HEK293 (cell line): Measurements from ENCODE around the gene CDRT4.

Source experiments
- CTCF ChIA-PET: fragments of 350-600 bp; formaldehyde crosslinking; extraction: SDS; loops from one replicate; lab custom pipeline; 2021; ENCODE audit warnings: antibody characterized with exemption; lab: Yijun Ruan, JAX
- POLR2A ChIA-PET: fragments of 300-600 bp; formaldehyde crosslinking; extraction: SDS; loops from one replicate; lab custom pipeline; 2020; ENCODE audit warnings: antibody characterized with exemption, inconsistent platforms; lab: Yijun Ruan, JAX
- H3K27ac ChIP-seq: fragments of 200-500 bp; sonication (Bioruptor generic); 2 replicates; pipeline ENCODE4 v1.5.1; 2014; ENCODE audit warnings: low read depth, low read length, control low read depth, inconsistent platforms; ENCODE audit errors: extremely low read depth
- H3K36me3 ChIP-seq, 2 experiments: fragments of 200-500 bp in 1 of 2; sonication (Bioruptor generic) in 1 of 2; 1 replicate in 1 of 2; 2 replicates in 1 of 2; pipeline ENCODE4 v1.5.1; 2014 to 2017; ENCODE audit warnings: inconsistent platforms in 2 of 2, low read length in 2 of 2; ENCODE audit not compliant: control insufficient read depth in 2 of 2, insufficient read depth in 1 of 2
- H3K4me1 ChIP-seq: fragments of 200-500 bp; sonication (Bioruptor generic); 2 replicates; pipeline ENCODE4 v1.5.1; 2014; ENCODE audit warnings: mild to moderate bottlenecking, low read length, inconsistent platforms; ENCODE audit not compliant: control insufficient read depth, insufficient read depth
- H3K4me3 ChIP-seq: 2 replicates; pipeline ENCODE4 v1.5.1; 2011; ENCODE audit warnings: low read depth, mild to moderate bottlenecking, control low read depth, low read length, moderate library complexity
- H3K9me3 ChIP-seq: fragments of 200-500 bp; sonication (Bioruptor generic); 2 replicates; pipeline ENCODE4 v1.5.1; 2014; ENCODE audit warnings: low read depth, low read length, inconsistent platforms; ENCODE audit not compliant: control insufficient read depth, insufficient read depth
- GFI1B ChIP-seq: fragments of 450-650 bp; formaldehyde crosslinking; IDR thresholded peaks from 2 replicates; pipeline ENCODE4 v1.5.1; 2016; ENCODE audit warnings: missing biosample characterization, missing genetic modification characterization
- IKZF3 ChIP-seq: fragments of 450-650 bp; IDR thresholded peaks from 2 replicates; pipeline ENCODE4 v1.5.0; 2018; ENCODE audit warnings: missing biosample characterization, mild to moderate bottlenecking, missing genetic modification characterization, moderate library complexity
- MEIS1 ChIP-seq: sonication (generic); formaldehyde crosslinking; IDR thresholded peaks from 2 replicates; pipeline ENCODE4 v1.8.1; 2022; ENCODE audit warnings: missing genetic modification reagents, mild to moderate bottlenecking, borderline replicate concordance
- OSR2 ChIP-seq: fragments of 450-650 bp; formaldehyde crosslinking; IDR thresholded peaks from 2 replicates; pipeline ENCODE4 v1.5.1; 2016; ENCODE audit warnings: missing biosample characterization, missing genetic modification characterization
- ZFHX2 ChIP-seq: fragments of 450-650 bp; formaldehyde crosslinking; conservative IDR thresholded peaks from 2 replicates; pipeline ENCODE4 v1.5.1; 2016; ENCODE audit warnings: missing biosample characterization, missing genetic modification characterization
- ZNF157 ChIP-seq: fragments of 450-650 bp; formaldehyde crosslinking; IDR thresholded peaks from 2 replicates; pipeline ENCODE4 v1.5.1; 2016; ENCODE audit warnings: missing biosample characterization, missing genetic modification characterization
- ZNF19 ChIP-seq: fragments of 450-650 bp; formaldehyde crosslinking; IDR thresholded peaks from 2 replicates; pipeline ENCODE4; 2016; ENCODE audit warnings: missing biosample characterization, missing genetic modification characterization, low read depth
- ZNF221 ChIP-seq: fragments of 450-650 bp; formaldehyde crosslinking; IDR thresholded peaks from 2 replicates; pipeline ENCODE4 v1.5.1; 2017; ENCODE audit warnings: missing biosample characterization, missing genetic modification characterization, borderline replicate concordance
- ZNF302 ChIP-seq: fragments of 450-650 bp; formaldehyde crosslinking; IDR thresholded peaks from 2 replicates; pipeline ENCODE4 v1.5.1; 2016; ENCODE audit warnings: missing biosample characterization, missing genetic modification characterization, low read depth
- ZNF324 ChIP-seq: fragments of 450-650 bp; formaldehyde crosslinking; IDR thresholded peaks from 2 replicates; pipeline ENCODE4 v1.5.1; 2016; ENCODE audit warnings: missing biosample characterization, missing genetic modification characterization
- ZNF394 ChIP-seq: fragments of 450-650 bp; formaldehyde crosslinking; IDR thresholded peaks from 2 replicates; pipeline ENCODE4 v1.5.1; 2016; ENCODE audit warnings: missing biosample characterization, missing genetic modification characterization, mild to moderate bottlenecking, moderate library complexity, borderline replicate concordance
- ZNF423 ChIP-seq: fragments of 450-650 bp; formaldehyde crosslinking; IDR thresholded peaks from 2 replicates; pipeline ENCODE4 v1.5.1; 2016; ENCODE audit warnings: missing biosample characterization, missing genetic modification characterization
- ZNF514 ChIP-seq: fragments of 450-650 bp; formaldehyde crosslinking; IDR thresholded peaks from 2 replicates; pipeline ENCODE4 v1.5.1; 2016; ENCODE audit warnings: missing biosample characterization, missing genetic modification characterization
- ZNF561 ChIP-seq: fragments of 450-650 bp; IDR thresholded peaks from 2 replicates; pipeline ENCODE4 v1.5.1; 2018; ENCODE audit warnings: missing biosample characterization, missing genetic modification characterization, borderline replicate concordance
- ZNF623 ChIP-seq: fragments of 450-650 bp; formaldehyde crosslinking; IDR thresholded peaks from 2 replicates; pipeline ENCODE4 v1.5.1; 2016; ENCODE audit warnings: missing biosample characterization, missing genetic modification characterization
- ZNF747 ChIP-seq: fragments of 450-650 bp; formaldehyde crosslinking; IDR thresholded peaks from 2 replicates; pipeline ENCODE4 v1.5.1; 2016; ENCODE audit warnings: missing biosample characterization, missing genetic modification characterization
- ZXDB ChIP-seq: fragments of 450-650 bp; formaldehyde crosslinking; IDR thresholded peaks from 2 replicates; pipeline ENCODE4 v1.5.1; 2016; ENCODE audit warnings: missing biosample characterization, missing genetic modification characterization
- TF ChIP-seq, protein P1 (sequence below): fragments of 450-650 bp; formaldehyde crosslinking; IDR thresholded peaks from 2 replicates; pipeline ENCODE4 v1.5.1; 2016; ENCODE audit warnings: missing biosample characterization, missing genetic modification characterization
- TF ChIP-seq, protein P2 (sequence below): fragments of 450-650 bp; formaldehyde crosslinking; IDR thresholded peaks from 2 replicates; pipeline ENCODE4; 2016; ENCODE audit warnings: missing biosample characterization, missing genetic modification characterization
- TF ChIP-seq, protein P3 (sequence below): fragments of 450-650 bp; formaldehyde crosslinking; IDR thresholded peaks from 2 replicates; pipeline ENCODE4 v1.5.1; 2016; ENCODE audit warnings: missing biosample characterization, missing genetic modification characterization
- TF ChIP-seq, protein P4 (sequence below): fragments of 450-650 bp; formaldehyde crosslinking; IDR thresholded peaks from 2 replicates; pipeline ENCODE4 v1.5.1; 2016; ENCODE audit warnings: missing biosample characterization, missing genetic modification characterization, borderline replicate concordance

CDRT4 gene

DNA sequence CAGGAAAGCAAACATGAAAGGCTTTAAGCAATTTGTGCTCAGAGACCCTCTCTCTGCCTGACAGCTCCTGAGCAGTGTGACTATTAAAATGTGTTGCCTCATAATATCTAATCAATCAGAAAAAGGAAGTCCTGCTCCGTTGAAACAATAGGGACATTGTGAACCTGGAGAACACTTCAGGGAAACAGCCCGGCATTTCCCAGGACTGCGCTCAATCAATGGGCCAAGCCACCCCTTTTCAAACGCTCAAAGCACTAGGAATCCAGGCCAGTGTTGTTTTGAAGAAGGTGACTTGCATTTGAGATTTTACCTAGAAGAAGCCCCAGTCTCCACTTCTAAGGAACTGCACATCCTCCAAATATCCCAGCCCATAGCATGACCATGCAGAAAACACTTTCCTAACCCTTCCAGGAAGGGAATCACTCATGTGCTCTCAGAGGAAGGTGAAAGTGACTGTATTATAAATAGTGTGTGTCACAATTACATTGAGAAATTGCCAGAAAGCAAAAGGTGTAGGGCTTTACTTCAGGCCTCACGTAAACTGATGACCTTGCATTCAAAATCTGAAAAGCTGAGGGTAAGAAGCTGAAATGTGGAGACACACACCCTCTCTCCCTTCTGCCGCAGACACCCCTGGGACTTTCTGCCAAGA lies 19.4 kb downstream of the CDRT4 start:
- POLR2A ChIA-PET = no interaction called here
- peaks cover 2 to 18% of the 10 kb centered on the region in 2 experiments; a peak in 2 of 3 replicates for H3K36me3 ChIP-seq

DNA sequence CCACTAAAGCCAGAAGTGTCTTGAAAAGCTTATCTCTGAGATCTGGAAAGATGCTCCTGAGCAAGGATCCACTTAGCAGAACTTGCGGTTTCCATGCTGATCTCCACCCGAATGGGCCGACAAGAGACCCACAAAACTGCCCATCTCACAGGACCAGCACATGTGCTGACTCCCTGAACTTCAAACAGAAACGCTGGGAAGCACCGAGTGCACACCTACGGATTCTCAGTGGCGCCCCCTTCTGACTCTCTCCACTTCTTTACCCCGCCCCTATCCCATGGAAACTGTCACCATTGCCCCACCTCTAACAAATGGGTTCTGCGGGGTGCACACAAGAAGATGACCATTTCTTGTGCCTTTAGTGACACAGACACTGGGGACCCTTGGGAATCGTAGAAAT lies 21.4 kb downstream of the CDRT4 start:
- no peak overlapping the region for H3K4me3 ChIP-seq
- TF ChIP-seq, protein P1, sequence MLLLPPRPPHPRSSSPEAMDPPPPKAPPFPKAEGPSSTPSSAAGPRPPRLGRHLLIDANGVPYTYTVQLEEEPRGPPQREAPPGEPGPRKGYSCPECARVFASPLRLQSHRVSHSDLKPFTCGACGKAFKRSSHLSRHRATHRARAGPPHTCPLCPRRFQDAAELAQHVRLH (tag by site-specific recombination) = peak; percentile 20; the same call in 1 of the 2 replicates
- TF ChIP-seq, protein P2, sequence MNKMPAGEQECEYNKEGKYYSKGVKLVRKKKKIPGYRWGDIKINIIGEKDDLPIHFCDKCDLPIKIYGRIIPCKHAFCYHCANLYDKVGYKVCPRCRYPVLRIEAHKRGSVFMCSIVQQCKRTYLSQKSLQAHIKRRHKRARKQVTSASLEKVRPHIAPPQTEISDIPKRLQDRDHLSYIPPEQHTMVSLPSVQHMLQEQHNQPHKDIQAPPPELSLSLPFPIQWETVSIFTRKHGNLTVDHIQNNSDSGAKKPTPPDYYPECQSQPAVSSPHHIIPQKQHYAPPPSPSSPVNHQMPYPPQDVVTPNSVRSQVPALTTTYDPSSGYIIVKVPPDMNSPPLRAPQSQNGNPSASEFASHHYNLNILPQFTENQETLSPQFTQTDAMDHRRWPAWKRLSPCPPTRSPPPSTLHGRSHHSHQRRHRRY (tag by site-specific recombination) = no peak
- TF ChIP-seq, protein P3, sequence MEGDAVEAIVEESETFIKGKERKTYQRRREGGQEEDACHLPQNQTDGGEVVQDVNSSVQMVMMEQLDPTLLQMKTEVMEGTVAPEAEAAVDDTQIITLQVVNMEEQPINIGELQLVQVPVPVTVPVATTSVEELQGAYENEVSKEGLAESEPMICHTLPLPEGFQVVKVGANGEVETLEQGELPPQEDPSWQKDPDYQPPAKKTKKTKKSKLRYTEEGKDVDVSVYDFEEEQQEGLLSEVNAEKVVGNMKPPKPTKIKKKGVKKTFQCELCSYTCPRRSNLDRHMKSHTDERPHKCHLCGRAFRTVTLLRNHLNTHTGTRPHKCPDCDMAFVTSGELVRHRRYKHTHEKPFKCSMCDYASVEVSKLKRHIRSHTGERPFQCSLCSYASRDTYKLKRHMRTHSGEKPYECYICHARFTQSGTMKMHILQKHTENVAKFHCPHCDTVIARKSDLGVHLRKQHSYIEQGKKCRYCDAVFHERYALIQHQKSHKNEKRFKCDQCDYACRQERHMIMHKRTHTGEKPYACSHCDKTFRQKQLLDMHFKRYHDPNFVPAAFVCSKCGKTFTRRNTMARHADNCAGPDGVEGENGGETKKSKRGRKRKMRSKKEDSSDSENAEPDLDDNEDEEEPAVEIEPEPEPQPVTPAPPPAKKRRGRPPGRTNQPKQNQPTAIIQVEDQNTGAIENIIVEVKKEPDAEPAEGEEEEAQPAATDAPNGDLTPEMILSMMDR (tag by site-specific recombination) = no peak
- TF ChIP-seq OSR2 = no peak
- no peak for TF ChIP-seq ZNF221
- TF ChIP-seq, protein P4, sequence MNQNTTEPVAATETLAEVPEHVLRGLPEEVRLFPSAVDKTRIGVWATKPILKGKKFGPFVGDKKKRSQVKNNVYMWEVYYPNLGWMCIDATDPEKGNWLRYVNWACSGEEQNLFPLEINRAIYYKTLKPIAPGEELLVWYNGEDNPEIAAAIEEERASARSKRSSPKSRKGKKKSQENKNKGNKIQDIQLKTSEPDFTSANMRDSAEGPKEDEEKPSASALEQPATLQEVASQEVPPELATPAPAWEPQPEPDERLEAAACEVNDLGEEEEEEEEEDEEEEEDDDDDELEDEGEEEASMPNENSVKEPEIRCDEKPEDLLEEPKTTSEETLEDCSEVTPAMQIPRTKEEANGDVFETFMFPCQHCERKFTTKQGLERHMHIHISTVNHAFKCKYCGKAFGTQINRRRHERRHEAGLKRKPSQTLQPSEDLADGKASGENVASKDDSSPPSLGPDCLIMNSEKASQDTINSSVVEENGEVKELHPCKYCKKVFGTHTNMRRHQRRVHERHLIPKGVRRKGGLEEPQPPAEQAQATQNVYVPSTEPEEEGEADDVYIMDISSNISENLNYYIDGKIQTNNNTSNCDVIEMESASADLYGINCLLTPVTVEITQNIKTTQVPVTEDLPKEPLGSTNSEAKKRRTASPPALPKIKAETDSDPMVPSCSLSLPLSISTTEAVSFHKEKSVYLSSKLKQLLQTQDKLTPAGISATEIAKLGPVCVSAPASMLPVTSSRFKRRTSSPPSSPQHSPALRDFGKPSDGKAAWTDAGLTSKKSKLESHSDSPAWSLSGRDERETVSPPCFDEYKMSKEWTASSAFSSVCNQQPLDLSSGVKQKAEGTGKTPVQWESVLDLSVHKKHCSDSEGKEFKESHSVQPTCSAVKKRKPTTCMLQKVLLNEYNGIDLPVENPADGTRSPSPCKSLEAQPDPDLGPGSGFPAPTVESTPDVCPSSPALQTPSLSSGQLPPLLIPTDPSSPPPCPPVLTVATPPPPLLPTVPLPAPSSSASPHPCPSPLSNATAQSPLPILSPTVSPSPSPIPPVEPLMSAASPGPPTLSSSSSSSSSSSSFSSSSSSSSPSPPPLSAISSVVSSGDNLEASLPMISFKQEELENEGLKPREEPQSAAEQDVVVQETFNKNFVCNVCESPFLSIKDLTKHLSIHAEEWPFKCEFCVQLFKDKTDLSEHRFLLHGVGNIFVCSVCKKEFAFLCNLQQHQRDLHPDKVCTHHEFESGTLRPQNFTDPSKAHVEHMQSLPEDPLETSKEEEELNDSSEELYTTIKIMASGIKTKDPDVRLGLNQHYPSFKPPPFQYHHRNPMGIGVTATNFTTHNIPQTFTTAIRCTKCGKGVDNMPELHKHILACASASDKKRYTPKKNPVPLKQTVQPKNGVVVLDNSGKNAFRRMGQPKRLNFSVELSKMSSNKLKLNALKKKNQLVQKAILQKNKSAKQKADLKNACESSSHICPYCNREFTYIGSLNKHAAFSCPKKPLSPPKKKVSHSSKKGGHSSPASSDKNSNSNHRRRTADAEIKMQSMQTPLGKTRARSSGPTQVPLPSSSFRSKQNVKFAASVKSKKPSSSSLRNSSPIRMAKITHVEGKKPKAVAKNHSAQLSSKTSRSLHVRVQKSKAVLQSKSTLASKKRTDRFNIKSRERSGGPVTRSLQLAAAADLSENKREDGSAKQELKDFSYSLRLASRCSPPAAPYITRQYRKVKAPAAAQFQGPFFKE (tag by site-specific recombination) = no peak
- TF ChIP-seq ZNF561 (tag by site-specific recombination) = no peak
- no peak overlapping the region for H3K27ac ChIP-seq
- H3K4me1 ChIP-seq = peaks cover 11% of the 10 kb centered on the region
- POLR2A ChIA-PET = no interaction called here
- H3K36me3 ChIP-seq = peaks cover 0 to 3% of the 10 kb centered on the region in 2 experiments; a peak in 1 of 3 replicates
- no peaks in the 10 kb centered on the region for H3K9me3 ChIP-seq
- CTCF ChIA-PET = interaction anchor here (0.6 to 2.1 kb wide), 14 partner anchors 9 to 766 kb away, joined by 3 to 13 read pairs (median 3); no protein-coding TSS in a partner anchor

More for the DNA sequence above, 19.4 kb downstream of the CDRT4 start:
- TF ChIP-seq ZNF423 (no peak), ZNF302 (tag by site-specific recombination) (no peak), ZNF394 (tag by site-specific recombination) (no peak), MEIS1 (CRISPR knock-in tag) (no peak), ZNF623 (tag by site-specific recombination) (no peak), ZNF561 (tag by site-specific recombination) (no peak), ZNF19 (tag by site-specific recombination) (no peak), ZFHX2 (no peak), ZXDB (tag by site-specific recombination) (no peak), IKZF3 (tag by site-specific recombination) (no peak), ZNF747 (tag by site-specific recombination) (no peak), ZNF324 (tag by site-specific recombination) (no peak), GFI1B (no peak), ZNF514 (tag by site-specific recombination) (no peak), ZNF157 (tag by site-specific recombination) (no peak)
- Histone ChIP-seq H3K4me3 (no peak overlapping the region), H3K4me1 (peaks cover 11% of the 10 kb centered on the region), H3K9me3 (no peaks in the 10 kb centered on the region), H3K27ac (no peak overlapping the region)
- CTCF ChIA-PET = interaction anchor here (0.6 to 1.2 kb wide), 3 partner anchors 18 to 199 kb away, joined by 3 to 4 read pairs (median 3); no protein-coding TSS in a partner anchor
